Transverse colon (tissue), 4 donors: ENCODE data around the gene MSLN.

Experiments
- POLR2AphosphoS5 ChIP-seq, 3 donors: sonication (generic); formaldehyde crosslinking; IDR thresholded peaks; one replicate each; pipeline ENCODE4 v1.6.1; 2016; ENCODE audit warnings: antibody characterized with exemption in 3 of 3
- TF ChIP-seq, protein P1 (sequence below), 5 experiments: fragments of 200-600 bp in 3 of 5; fragments of 450-650 bp in 2 of 5; sonication (generic) in 3 of 5; IDR thresholded peaks; 1 replicate in 2 of 5; 2 replicates in 3 of 5; pipeline ENCODE4 v1.5.1; 2016 to 2017; ENCODE audit warnings: antibody characterized with exemption in 5 of 5, inconsistent platforms in 3 of 5, mild to moderate bottlenecking in 2 of 5, moderate library complexity in 1 of 5

- TF ChIP-seq, protein P1, sequence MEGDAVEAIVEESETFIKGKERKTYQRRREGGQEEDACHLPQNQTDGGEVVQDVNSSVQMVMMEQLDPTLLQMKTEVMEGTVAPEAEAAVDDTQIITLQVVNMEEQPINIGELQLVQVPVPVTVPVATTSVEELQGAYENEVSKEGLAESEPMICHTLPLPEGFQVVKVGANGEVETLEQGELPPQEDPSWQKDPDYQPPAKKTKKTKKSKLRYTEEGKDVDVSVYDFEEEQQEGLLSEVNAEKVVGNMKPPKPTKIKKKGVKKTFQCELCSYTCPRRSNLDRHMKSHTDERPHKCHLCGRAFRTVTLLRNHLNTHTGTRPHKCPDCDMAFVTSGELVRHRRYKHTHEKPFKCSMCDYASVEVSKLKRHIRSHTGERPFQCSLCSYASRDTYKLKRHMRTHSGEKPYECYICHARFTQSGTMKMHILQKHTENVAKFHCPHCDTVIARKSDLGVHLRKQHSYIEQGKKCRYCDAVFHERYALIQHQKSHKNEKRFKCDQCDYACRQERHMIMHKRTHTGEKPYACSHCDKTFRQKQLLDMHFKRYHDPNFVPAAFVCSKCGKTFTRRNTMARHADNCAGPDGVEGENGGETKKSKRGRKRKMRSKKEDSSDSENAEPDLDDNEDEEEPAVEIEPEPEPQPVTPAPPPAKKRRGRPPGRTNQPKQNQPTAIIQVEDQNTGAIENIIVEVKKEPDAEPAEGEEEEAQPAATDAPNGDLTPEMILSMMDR (IDR thresholded peaks at IDR 0.05), result peak in 4 of 5 experiments; percentile 11 to 28 (median 20)
- TF ChIP-seq POLR2AphosphoS5 (IDR thresholded peaks at IDR 0.05), result no peak
Observed at GRCh38 chr16:745739-746138, 14.8 kb upstream of the MSLN start.
